HepG2 (cell line): ENCODE measurements around the gene NDUFB6. TPM values are rescaled to one million over a fixed set of nuclear protein-coding genes. Genes with fewer than 3 reads are reported as not detected.

Experiments used
- BRCA1 ChIP-seq: sonication (generic); formaldehyde crosslinking; IDR thresholded peaks from 2 replicates; pipeline ENCODE4 v1.4.0; 2020; ENCODE audit warnings: missing genetic modification reagents
- CHD2 ChIP-seq: IDR thresholded peaks from 2 replicates; pipeline ENCODE4 v1.6.1; 2011; ENCODE audit warnings: low read depth, low read length, improper control_type of control experiment
- DNMT1 ChIP-seq: sonication (generic); formaldehyde crosslinking; IDR thresholded peaks from 2 replicates; pipeline ENCODE4 v1.5.1; 2020; ENCODE audit warnings: mild to moderate bottlenecking, missing genetic modification reagents
- ETV5 ChIP-seq: IDR thresholded peaks from 2 replicates; pipeline ENCODE4 v1.6.1; 2018; ENCODE audit warnings: missing biosample characterization, missing genetic modification reagents, inconsistent platforms, borderline replicate concordance
- FOXJ3 ChIP-seq: sonication (generic); formaldehyde crosslinking; IDR thresholded peaks from 2 replicates; pipeline ENCODE4 v1.4.0; 2020; ENCODE audit warnings: missing genetic modification reagents, mild to moderate bottlenecking, borderline replicate concordance
- HES4 ChIP-seq: sonication (generic); formaldehyde crosslinking; IDR thresholded peaks from 2 replicates; pipeline ENCODE4 v1.9.0; 2021; ENCODE audit warnings: mild to moderate bottlenecking, missing genetic modification reagents, borderline replicate concordance
- HMG20A ChIP-seq: IDR thresholded peaks from 2 replicates; pipeline ENCODE4 v1.6.1; 2016; ENCODE audit warnings: borderline replicate concordance
- ISL2 ChIP-seq: sonication (generic); formaldehyde crosslinking; IDR thresholded peaks from 2 replicates; pipeline ENCODE4 v1.5.0; 2020; ENCODE audit warnings: missing genetic modification reagents
- MAF1 ChIP-seq: sonication (generic); formaldehyde crosslinking; IDR thresholded peaks from 2 replicates; pipeline ENCODE4 v1.5.0; 2020; ENCODE audit warnings: missing genetic modification reagents, borderline replicate concordance
- NAIF1 ChIP-seq: sonication (generic); formaldehyde crosslinking; IDR thresholded peaks from 2 replicates; pipeline ENCODE4 v1.5.0; 2020; ENCODE audit warnings: mild to moderate bottlenecking, missing genetic modification reagents, borderline replicate concordance
- PBX2 ChIP-seq: IDR thresholded peaks from 2 replicates; pipeline ENCODE4 v1.6.1; 2016; ENCODE audit warnings: control low read depth
- SALL2 ChIP-seq: sonication (generic); formaldehyde crosslinking; IDR thresholded peaks from 2 replicates; pipeline ENCODE4 v1.8.1; 2023; ENCODE audit warnings: mild to moderate bottlenecking, missing genetic modification reagents, inconsistent platforms
- SAP130 ChIP-seq: IDR thresholded peaks from 2 replicates; pipeline ENCODE4 v1.6.1; 2016; ENCODE audit warnings: low read depth
- TARDBP ChIP-seq: sonication (generic); formaldehyde crosslinking; IDR thresholded peaks from 2 replicates; pipeline ENCODE4 v1.8.0; 2022; ENCODE audit warnings: mild to moderate bottlenecking, missing genetic modification reagents
- YEATS4 ChIP-seq: sonication (generic); formaldehyde crosslinking; IDR thresholded peaks from 2 replicates; pipeline ENCODE4 v1.4.0; 2020; ENCODE audit warnings: missing genetic modification reagents, borderline replicate concordance
- ZBTB39 ChIP-seq: sonication (generic); formaldehyde crosslinking; IDR thresholded peaks from 2 replicates; pipeline ENCODE4 v1.5.0; 2020; ENCODE audit warnings: missing genetic modification reagents
- ZNF143 ChIP-seq: sonication (generic); formaldehyde crosslinking; IDR thresholded peaks from 2 replicates; pipeline ENCODE4 v1.4.0; 2020; ENCODE audit warnings: missing genetic modification reagents
- ZNF335 ChIP-seq: sonication (generic); formaldehyde crosslinking; IDR thresholded peaks from 2 replicates; pipeline ENCODE4 v1.4.0; 2020; ENCODE audit warnings: missing genetic modification reagents
- ZNF558 ChIP-seq: sonication (generic); formaldehyde crosslinking; IDR thresholded peaks from 2 replicates; pipeline ENCODE4 v1.9.0; 2022; ENCODE audit warnings: mild to moderate bottlenecking, missing genetic modification reagents, borderline replicate concordance
- ZSCAN12 ChIP-seq: sonication (generic); formaldehyde crosslinking; IDR thresholded peaks from 2 replicates; pipeline ENCODE4 v1.9.0; 2021; ENCODE audit warnings: mild to moderate bottlenecking, missing genetic modification reagents
- polyA plus RNA-seq, 8 experiments: library from polyadenylated mRNA; depleted of rRNA in 3 of 8; stranded (reverse) in 7 of 8; unstranded in 1 of 8; fragments of >200 nt; fragmentation: Illumina TruSeq in 4 of 8; extraction: Trizol in 4 of 8; gene quantifications; 2 replicates each; pipeline versions ENCODE4 v1.2.1 to v1.2.3, GENCODE V29; 2011 to 2016; ENCODE audit warnings: low read depth in 4 of 8, missing spikeins in 1 of 8, mixed read lengths in 1 of 8; ENCODE audit not compliant: insufficient read depth in 1 of 8
- total RNA-seq, 5 experiments: library from RNA; depleted of rRNA; stranded (reverse); fragments of >200 nt; fragmentation: Illumina TruSeq; extraction: Trizol; gene quantifications; 2 replicates each; pipeline ENCODE4 v1.2.3, GENCODE V29; 2016; ENCODE audit warnings: low read depth in 1 of 5
- TF ChIP-seq, protein P1 (sequence below): sonication (generic); formaldehyde crosslinking; IDR thresholded peaks from 2 replicates; pipeline ENCODE4 v1.4.0; 2020; ENCODE audit warnings: missing genetic modification reagents
- TF ChIP-seq, protein P2 (sequence below): sonication (generic); formaldehyde crosslinking; IDR thresholded peaks from 2 replicates; pipeline ENCODE4 v1.4.0; 2020; ENCODE audit warnings: mild to moderate bottlenecking, missing genetic modification reagents

The NDUFB6 gene
- total and polyA plus RNA-seq, 2 of the 13 experiments (the other 11 are each of a cell fraction or from before 2014, with no cell fraction given), result 31.2 to 81.9 TPM

DNA sequence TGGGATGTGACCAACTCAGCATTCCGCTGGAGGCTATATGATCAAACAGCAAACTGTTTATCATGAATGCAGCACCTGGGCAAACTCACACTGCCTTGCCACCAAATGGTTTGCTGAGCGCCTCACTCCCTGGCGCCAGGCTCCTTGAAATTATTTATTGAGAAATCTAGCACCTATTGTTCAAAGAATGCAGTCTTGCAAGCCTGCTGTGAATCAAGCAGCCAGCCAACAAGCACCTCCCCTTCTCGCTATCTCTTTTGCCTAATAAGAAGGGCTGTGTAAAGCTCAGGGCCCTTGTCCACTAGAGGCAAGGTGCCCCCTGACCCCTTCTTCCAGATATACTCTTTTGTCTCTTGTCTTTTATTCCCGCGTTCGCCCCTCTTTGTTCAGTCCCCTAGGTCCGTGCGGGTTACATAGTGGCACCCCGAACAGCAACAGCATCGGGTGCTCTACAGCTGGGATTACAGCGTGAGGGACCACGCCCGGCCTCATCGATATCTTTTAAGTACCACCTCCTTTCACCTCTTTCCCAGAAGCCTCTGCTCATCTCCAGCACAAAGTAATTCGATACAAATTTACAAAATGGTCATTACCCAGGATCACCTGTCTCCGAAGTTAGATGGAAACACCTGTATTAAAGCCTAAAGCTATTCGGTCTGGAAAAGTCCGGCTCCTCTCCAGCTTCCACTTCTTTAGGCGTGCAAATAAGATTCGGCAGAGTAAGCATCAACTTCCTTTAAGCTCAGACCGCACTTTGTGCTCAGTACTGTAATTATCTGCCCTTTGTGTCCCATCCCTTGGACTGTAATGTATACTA, 47.9 kb downstream of the NDUFB6 start (continued):
- TF ChIP-seq ETV5 (CRISPR knock-in tag) (no peak), YEATS4 (CRISPR knock-in tag) (peak; percentile 11; the same call in 1 of the 2 replicates), ZSCAN12 (no peak), FOXJ3 (CRISPR knock-in tag) (no peak), PBX2 (CRISPR knock-in tag) (no peak), ISL2 (CRISPR knock-in tag) (no peak), NAIF1 (CRISPR knock-in tag) (no peak), TARDBP (CRISPR knock-in tag) (peak; percentile 20; the same call in 1 of the 2 replicates), MAF1 (no peak), ZBTB39 (no peak), DNMT1 (CRISPR knock-in tag) (no peak), CHD2 (no peak), ZNF143 (peak; percentile 78), ZNF558 (peak; percentile 27; the same call in 1 of the 2 replicates), SALL2 (no peak), HMG20A (CRISPR knock-in tag) (no peak), SAP130 (peak; percentile 47; the same call in 1 of the 2 replicates), ZNF335 (no peak), BRCA1 (CRISPR knock-in tag) (no peak), HES4 (CRISPR knock-in tag) (no peak)
- TF ChIP-seq, protein P1, sequence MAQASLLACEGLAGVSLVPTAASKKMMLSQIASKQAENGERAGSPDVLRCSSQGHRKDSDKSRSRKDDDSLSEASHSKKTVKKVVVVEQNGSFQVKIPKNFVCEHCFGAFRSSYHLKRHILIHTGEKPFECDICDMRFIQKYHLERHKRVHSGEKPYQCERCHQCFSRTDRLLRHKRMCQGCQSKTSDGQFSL (CRISPR knock-in tag), result no peak
- TF ChIP-seq, protein P2, sequence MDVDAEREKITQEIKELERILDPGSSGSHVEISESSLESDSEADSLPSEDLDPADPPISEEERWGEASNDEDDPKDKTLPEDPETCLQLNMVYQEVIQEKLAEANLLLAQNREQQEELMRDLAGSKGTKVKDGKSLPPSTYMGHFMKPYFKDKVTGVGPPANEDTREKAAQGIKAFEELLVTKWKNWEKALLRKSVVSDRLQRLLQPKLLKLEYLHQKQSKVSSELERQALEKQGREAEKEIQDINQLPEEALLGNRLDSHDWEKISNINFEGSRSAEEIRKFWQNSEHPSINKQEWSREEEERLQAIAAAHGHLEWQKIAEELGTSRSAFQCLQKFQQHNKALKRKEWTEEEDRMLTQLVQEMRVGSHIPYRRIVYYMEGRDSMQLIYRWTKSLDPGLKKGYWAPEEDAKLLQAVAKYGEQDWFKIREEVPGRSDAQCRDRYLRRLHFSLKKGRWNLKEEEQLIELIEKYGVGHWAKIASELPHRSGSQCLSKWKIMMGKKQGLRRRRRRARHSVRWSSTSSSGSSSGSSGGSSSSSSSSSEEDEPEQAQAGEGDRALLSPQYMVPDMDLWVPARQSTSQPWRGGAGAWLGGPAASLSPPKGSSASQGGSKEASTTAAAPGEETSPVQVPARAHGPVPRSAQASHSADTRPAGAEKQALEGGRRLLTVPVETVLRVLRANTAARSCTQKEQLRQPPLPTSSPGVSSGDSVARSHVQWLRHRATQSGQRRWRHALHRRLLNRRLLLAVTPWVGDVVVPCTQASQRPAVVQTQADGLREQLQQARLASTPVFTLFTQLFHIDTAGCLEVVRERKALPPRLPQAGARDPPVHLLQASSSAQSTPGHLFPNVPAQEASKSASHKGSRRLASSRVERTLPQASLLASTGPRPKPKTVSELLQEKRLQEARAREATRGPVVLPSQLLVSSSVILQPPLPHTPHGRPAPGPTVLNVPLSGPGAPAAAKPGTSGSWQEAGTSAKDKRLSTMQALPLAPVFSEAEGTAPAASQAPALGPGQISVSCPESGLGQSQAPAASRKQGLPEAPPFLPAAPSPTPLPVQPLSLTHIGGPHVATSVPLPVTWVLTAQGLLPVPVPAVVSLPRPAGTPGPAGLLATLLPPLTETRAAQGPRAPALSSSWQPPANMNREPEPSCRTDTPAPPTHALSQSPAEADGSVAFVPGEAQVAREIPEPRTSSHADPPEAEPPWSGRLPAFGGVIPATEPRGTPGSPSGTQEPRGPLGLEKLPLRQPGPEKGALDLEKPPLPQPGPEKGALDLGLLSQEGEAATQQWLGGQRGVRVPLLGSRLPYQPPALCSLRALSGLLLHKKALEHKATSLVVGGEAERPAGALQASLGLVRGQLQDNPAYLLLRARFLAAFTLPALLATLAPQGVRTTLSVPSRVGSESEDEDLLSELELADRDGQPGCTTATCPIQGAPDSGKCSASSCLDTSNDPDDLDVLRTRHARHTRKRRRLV (CRISPR knock-in tag), result 0 out of 2 replicates have a peak, but pooled peaks have one; percentile 47
